ENCODE data around the gene STPG1.

DNA sequence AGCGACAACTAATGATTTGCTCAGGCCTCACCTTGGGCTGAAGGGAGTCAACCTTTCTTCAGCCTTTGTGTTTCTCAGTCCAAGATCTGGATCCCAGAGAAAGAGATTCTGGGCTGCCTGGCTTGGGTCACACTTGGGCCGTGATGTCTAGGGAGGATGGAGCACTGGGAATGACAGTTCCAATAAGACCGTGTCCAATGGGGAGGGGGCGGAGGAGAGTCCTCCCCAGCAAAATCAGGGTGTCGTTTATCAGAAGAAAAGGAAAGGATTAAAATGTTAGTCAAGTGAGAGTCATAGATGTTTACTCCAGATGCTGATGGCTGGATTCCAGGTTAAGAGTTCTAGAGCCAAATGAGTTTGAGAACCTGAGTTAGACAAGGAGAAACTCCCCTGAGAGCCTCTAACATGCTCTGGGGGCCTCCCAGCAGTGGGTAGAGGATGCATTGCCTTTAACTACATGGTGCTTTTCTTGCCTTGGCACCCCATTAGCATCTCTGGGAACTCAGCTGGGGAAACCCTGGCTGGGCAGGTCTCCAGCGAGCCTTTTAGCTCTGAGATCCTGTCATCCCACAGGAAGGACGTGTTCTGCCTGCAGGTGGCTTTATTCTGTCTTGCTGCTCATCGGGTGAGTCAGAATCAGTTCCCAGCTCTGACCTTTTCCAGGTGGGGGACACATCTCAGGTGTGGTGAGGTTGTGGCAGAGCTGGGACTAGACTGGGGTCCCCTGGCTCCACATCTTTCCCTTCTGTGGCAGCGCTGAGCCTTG is 24.2 kb upstream of the STPG1 start:
- TF ChIP-seq, protein P1, sequence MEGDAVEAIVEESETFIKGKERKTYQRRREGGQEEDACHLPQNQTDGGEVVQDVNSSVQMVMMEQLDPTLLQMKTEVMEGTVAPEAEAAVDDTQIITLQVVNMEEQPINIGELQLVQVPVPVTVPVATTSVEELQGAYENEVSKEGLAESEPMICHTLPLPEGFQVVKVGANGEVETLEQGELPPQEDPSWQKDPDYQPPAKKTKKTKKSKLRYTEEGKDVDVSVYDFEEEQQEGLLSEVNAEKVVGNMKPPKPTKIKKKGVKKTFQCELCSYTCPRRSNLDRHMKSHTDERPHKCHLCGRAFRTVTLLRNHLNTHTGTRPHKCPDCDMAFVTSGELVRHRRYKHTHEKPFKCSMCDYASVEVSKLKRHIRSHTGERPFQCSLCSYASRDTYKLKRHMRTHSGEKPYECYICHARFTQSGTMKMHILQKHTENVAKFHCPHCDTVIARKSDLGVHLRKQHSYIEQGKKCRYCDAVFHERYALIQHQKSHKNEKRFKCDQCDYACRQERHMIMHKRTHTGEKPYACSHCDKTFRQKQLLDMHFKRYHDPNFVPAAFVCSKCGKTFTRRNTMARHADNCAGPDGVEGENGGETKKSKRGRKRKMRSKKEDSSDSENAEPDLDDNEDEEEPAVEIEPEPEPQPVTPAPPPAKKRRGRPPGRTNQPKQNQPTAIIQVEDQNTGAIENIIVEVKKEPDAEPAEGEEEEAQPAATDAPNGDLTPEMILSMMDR (optimal IDR thresholded peaks at IDR 0.05 in 1 of 3, IDR thresholded peaks at IDR 0.05 in 1 of 3, conservative IDR thresholded peaks at IDR 0.05 in 1 of 3; ENCODE audit: extremely low read depth in 1 of 3, insufficient read depth in 2 of 3, low read length in 3 of 3): no peak
- TF ChIP-seq EZH2 (IDR thresholded peaks at IDR 0.05; ENCODE audit: low read length): no peak
